AG08396 (cell line): Measurements from ENCODE around the gene LCE6A.

Experiments used
- DNase-seq: peaks from one replicate; pipeline ENCODE4 v3.0.0; 2012; ENCODE audit warnings: low spot score, mixed read lengths

LCE6A gene, protein sequence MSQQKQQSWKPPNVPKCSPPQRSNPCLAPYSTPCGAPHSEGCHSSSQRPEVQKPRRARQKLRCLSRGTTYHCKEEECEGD

DNA sequence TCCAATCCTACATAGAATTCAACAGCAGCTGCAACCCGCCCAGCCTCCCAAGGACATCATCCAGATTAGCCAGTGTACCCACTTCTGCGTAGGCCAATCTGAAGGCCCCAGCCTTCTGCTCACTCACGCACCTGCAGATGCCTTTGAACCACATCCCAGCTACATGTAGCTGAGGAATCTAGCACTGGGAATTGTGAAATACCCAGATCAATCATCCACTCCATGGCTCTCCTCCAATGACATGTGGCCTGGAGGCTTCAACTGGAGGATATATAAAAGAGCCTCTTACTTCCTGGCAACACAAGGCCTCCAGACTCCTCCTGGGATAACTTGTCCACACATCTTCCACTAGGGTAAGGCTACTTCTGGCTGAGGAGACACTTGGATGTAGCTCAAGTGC, at the start of gene LCE6A:
Gene LCE6A, plus strand, starts transcription at position 301 of the 400 bp plus-strand sequence. CDS start 665 bp downstream, outside the sequence.
- DNase-seq = no peak

DNA sequence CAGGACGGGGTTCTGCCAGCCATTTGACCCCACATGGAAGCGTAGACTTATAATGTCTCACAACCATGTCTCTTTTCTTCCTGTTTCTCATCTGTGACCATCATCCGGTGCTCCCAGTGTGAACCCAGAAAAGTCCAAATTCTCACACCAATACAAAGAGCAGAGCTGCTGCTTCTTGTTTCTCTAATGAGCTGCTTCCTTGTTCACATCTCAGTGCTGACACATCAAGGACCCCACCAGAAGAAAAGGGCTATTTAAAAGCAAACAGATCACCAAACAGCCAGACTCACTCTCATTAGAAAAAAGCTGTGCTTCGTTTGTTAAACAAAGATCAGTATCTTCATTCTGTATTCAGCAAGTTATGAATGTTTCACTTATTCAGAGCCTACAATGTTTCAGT, 47.0 kb upstream of the LCE6A start:
- no peak for DNase-seq

DNA sequence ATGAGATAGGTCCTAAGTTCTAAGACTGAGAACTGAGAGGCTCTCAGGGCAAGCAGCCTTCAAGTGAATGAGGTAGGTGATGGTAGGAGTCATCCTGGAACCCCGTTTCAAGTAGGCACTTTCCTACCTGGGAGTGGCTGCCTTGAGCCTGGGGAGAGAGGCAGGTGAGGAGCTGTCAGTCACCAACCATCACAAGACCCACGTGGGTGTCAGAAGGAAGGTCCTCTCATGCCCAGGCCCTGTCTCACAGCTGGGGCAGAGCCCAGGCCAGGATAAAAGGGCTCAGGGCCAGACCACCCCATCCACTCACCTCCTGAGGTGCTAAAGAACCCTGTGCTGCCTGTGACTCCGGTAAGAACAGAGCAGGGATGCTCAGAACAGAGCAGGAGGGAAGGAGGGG, 46.2 kb upstream of the LCE6A start, which contains the start of gene LCE1D:
Gene LCE1D, plus strand, starts transcription at position 301 of the 400 bp plus-strand sequence. CDS start 1,074 bp downstream, outside the sequence.
- DNase-seq = no peak

DNA sequence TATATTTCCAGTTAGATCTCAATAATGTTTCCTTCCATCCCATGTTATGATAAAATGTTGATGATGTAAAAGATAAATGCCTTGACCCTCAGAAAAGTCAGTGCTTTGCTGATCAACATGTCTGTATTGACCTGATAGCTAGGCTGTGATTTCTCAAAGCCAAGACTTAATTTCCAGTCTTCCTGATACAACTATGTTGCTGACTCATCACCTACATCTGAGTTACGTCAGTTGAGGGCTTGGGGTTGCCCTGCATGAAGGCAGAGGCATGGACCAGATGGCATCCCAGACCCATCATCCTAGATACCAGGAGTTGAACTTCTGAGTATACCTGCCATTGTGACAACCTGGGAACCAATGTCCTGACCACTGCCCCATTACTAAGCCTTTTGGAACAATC, 41.3 kb upstream of the LCE6A start:
- no peak for DNase-seq

DNA sequence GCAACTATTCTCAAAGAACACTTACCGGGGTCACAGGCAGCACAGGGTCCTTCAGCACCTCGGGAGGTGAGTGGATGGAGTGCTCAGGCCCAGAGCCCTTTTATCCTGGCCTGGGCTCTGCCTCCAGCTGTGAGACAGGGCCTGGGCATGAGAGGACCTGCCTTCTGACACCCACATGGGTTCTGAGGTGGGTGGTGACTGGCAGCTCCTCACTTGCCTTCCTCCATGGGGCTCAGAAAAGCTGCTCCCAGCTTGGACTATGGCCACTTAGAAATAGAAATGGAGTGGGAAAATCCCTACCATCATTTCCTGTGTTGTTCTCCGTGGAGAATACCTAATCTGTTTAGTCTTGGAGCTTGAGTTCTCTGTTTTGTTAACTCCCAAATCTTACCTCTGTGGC, 36.1 kb upstream of the LCE6A start, which contains the start of gene LCE1C:
Gene LCE1C, minus strand, starts transcription at position 76 of the 400 bp plus-strand sequence. CDS start 1,173 bp downstream, outside the sequence.
- DNase-seq = no peak

DNA sequence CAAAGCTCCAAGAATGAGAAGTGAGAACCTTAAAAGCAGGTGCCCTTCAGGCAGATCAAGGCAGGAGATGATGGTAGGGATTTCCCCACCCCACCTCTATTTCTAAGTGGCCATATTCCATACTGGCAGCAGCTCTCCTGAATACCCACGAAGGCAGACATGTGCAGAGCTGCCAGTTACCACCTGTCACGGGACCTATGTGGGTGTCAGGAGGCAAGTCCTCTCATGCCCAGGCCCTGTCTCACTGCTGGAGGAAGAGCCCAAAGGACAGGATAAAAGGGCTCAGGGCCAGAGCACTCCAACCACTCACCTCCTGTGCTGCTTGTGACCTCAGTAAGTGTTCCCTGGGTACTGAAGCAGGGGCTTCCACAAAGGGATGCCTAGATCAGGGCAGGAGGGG, 31.6 kb upstream of the LCE6A start:
- no peak for DNase-seq

DNA sequence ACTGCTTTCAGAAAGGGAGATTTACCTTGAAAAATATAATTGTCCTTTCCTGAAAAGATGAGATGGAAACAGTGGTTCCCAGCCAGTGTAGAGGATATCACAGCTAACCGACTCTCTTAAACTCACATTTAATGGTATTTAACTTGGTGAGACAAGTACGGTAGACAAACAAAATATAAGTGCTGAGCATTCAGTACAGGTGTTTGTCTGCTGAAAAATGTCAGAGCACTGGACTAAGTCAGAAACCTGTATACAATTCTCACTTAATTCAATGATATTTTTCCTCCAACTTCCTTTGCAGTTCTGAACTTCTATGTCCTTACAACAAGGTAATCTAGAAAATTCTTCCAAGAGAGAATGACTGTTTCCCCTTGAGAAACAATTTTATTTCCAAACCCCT, 31.0 kb upstream of the LCE6A start, which contains the start of gene LCE1B:
Gene LCE1B, plus strand, starts transcription at position 301 of the 400 bp plus-strand sequence. CDS start 476 bp downstream, outside the sequence.
- no peak for DNase-seq

DNA sequence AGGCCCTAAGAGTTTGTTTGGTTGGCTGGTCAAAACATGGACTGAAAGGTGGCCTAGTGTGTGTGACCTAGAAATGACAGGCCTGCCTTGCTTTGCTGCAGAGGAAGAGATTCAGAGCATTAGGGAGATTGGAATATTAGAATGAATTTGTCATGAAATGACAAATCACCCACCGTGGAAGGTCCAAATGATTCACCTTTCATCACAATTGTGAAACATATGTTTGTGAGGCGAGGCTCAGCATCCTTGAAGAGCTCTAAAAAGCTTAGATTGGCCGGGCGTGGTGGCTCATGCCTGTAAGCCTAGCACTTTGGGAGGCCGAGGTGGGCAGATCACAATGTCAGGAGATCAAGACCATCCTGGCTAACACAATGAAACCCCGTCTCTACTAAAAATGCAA, 25.3 kb upstream of the LCE6A start:
- no peak for DNase-seq

DNA sequence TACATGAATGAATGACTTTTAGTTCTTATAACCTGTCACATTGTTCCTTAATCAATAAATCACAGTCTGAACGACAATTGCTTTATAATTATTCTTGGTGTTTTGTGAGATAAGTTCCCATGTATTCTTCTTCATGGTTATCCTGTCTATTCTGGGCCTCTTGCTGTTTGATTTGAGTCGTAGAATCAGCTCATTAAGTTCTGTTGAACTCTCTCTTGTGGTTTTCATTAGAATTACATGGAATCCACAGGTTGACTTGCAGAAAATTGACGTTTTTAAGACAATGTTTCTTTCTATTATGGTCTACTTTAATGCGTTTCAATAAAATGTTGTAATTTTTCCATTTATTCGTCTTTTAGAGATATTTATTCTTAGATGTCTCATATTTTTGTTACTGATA, 19.4 kb upstream of the LCE6A start:
- DNase-seq = no peak

DNA sequence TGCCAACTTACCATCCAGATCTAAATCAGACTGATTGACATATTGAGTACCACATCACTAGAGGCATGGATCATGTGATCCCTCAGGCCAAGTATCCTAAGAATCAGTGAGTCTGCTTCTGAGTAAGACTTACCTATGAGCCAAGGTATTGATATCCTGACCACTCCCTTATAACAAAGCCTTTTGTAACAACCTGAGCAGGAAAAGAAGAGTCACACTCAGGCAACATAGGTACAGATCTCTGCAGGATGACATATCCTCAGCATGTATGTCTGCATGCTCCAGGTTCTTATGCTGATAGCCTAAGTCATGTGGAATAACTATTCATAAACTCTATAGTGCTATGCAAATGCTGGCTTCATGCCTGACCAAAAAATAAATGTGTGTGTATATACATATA, 17.7 kb upstream of the LCE6A start:
- no peak for DNase-seq

DNA sequence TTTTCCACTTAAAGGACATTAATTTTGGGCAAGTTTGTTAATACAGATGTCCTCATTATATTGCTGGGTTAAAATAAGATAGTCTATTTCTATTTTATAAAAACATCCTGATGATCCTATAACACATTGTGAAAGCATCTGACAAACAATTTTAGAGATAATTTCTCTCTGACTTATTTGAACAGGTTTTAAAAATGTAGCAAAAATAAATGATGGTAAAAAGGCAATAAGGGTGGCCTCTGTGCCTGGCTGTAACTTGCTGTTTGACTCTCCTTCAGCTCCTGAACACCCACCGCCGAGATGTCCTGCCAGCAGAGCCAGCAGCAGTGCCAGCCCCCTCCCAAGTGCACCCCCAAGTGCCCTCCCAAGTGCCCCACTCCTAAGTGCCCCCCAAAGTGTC, 15.5 kb upstream of the LCE6A start, which contains the start of gene LCE1A:
Gene LCE1A, plus strand, starts transcription at position 301 of the 400 bp plus-strand sequence. Its CDS starts 0 bp downstream, at position 301.
- DNase-seq = no peak

DNA sequence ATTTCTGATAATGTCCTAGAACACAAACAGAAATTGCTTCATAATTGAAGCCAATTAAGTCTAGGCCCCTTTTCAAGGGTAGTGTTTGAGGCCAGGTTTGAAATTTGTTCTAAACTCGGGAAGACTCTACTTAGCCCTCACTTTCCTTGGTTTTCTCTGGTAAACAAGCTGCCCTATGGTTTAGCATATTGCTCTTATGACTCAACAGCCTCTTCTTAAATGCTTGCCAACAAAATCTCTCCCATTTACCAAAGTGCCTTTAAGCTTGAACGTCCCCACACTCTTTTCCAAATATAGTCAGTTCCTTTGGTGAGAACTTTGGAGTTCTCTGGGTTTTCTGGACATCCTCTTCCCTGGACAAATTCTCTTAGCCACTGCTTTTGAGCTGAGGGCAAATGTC, 5.8 kb upstream of the LCE6A start:
- no peak for DNase-seq

DNA sequence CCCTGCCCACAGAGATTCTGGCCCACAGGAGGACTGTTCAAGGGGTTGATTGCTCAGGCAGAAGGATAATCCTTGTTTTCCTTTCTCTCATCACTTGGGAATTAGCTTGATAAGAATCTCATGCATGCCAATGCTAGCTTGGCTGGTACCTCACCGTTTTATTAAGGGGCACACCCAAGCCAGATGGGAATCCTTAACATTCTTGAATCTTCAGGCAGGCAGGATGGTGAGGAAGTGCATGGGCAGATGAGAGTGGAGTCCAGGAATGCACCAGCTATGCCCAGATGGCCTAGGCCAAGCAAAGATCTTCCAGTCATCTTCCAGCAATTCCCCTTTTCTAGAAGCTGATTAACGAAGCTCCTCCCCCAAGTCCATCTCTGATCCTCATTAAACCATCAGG, 13.0 kb downstream of the LCE6A start:
- no peak for DNase-seq

DNA sequence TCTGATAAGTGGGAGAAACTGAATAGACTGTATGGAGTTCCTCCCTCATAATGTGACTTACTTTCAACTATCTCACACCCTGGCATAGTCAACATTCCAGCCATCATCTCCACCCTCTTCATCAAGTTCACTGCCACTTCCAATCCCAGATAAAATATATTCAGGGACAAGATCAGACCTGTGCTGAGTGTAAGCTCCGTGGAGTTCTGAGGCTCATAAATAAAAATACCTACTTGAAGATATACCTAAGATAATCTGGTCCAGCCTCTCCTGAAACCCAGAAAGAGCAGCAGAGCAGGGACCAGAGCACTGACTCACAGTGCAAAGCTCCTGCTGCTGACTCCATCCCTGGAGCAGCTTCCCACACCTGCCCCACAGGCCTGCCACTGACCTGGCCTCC, 15.4 kb downstream of the LCE6A start:
- no peak for DNase-seq

DNA sequence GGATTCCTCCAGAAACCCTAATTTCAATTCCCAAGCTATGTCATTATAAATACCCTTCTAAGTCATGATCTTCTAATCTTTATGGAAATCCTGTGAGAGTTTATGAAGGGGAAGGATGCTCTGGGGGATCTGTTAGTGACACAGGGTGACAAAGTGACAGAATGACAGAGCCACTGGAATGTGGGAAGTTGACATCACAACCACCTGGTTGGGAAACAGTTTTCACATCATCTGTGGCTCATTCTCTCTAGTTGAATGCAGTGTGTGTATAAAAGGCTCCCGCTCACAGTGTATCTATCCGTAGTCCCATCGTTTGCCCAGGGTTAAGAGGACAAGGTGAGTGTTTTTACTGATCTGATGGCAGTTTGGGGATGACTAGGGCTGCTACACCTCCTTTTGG, 17.0 kb downstream of the LCE6A start, which contains the start of gene LCE7A:
Gene LCE7A, plus strand, starts transcription at position 301 of the 400 bp plus-strand sequence. CDS start 702 bp downstream, outside the sequence.
- DNase-seq = no peak

DNA sequence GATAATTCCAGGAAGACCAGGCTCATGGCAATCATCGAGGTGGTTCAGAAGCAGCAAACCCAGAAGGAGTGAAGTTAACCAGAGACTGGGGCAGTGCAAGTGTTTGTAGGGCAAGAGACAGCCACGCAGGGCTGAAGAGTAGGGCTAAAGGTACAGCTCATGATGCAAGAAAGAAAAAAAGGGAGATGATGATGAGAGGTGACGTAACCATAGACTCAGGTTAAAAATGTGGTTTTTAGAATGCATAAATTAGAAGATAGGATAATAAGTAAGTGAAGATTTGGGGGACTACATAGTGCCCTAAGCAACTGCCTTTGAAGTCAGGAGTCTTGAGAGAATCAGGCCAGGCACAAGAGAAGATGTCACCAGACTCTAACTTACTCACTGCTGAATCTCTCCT, 17.5 kb downstream of the LCE6A start:
- DNase-seq = no peak

DNA sequence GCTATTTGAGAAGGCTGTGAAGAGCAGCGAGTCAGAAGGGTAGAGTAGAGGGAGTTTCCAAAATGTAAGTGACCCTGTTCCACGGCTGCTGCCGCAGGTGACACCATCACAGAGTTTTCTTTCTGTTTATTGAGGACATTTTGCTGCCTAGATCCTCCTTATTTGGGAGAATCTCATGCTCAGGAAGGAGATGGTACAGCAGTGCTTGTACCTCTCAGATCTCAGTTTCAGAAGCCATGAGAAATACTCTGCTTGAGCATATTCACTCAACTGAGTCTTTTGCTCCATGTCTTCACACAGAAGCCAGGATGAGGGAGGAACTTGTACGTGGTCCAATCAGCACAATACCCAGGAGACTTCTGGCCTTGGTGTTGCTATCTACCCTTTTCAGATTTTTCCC, 18.7 kb downstream of the LCE6A start:
- DNase-seq = no peak

DNA sequence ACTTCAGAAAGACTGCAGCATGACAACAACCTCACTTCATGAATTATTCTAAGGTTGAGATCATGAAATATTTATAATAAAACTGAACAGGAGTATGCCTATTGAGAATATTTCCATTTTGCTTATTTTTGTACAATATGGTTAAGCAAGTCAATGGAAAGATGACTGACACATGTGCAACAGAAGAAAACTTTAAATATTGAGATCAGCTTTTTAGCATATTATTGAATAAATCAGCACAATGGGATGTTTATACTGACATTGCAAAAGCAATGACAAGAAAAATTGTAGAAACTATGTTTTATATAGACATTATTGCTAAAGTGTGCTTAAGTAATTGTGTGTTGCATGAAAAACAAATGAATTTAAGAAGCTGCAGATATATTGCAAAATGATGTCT, 21.8 kb downstream of the LCE6A start:
- DNase-seq = no peak

DNA sequence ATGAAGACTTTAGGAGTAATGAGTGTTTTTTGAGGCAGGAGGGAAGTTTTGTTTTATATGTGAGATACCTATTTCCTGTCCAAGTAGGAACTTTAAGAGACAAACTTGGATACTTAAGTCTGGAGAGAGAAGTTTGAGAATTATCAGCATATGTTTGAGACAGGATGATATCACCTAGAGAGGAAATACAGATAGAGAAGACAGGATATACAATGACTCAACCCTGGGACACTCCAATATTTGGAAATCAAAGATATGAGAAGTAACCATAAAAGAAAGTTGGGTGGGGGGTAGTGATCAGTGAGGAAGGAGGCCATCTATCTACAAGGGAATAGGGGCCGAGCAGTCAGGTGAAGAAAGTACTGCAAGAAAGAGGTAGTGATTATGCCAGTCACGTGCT, 23.7 kb downstream of the LCE6A start:
- no peak for DNase-seq

DNA sequence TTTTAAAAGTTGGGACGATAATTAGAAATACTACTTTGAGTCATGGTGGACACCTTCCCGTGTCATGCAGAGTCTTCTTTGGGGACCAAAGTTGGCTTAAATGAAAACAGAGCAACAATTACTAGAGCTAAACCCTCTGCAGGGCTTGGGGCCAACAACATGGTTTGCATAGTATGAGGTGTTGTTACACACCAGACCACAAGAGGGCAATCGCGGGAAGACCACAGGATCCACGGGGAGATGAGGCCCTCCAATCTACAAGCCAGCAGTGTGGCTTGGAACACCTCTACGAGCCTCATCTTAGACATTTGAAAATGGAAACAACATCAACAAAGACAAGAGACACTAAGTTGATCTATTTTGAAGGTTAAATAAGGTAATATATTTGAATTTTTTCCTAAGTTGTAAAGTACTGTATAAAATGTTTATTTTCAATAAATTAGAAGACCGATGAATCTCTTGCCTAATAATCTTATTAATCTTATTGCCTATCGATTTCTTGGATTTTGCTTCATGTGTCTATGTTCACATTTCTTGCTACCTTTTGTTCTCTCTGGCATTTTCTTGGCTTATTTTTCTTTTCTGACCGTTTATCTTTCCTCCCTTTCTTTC, 27.3 kb downstream of the LCE6A start:
- DNase-seq = peak; percentile 82

DNA sequence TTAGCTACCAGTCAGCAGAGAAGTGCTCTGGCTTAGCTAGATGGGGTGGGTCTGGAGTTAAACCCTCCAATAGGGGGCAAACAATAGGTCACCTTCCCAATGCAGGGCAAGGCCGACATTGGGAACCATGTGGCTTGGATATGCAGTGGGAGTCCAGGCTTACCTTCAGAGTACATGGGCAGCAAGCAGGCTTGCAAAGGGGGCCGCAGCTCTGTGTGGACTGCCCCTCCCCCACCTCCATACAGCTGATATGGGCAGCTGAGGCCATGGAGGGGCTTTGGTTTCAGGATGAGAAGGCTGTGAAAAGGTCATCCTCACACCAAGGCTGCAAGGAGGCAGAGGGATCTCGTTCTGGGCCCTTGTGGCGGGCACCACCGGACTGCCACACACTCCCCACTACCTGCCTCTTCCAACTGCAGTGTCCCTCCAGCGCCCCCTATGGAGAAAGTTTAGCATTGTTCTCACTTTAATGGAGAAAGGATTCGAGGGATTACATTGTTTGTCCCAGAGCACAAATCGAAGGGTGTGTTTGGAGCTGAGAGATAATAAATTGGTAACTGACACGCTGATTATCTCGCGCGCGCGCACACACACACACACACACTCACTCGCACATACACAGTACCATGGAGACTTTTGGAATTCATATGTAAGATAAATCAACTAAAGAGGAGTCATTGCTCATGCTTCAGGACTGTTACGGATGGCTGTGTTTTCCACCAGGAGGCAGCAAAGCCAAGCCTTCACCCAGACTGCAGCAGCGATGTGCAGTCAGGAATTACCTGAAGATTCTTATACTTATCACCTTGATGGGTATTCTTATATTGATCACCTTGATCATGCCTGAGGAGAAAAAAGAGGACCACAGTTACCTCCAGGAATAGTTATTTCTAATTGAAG, 28.4 kb downstream of the LCE6A start:
- peak; percentile 44 for DNase-seq

DNA sequence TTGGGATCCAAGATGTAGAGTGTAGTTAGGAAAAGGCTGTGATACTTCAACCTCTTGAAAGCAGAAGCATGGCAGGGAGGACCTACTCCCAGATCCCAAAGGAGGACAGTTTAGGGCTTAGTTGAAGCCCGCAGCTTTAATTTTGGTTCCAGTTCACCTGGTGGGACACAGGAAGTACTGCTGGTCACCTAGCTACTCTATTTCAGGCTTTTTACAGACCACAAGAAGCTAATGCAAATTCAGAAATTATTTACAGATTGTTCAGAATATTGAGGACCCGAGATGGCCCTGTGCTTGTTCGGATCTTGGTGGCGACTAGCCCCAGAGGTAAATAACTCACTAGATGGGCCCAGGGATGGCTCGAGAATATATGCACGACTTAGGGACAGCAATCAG, 29.1 kb downstream of the LCE6A start:
- DNase-seq = no peak

DNA sequence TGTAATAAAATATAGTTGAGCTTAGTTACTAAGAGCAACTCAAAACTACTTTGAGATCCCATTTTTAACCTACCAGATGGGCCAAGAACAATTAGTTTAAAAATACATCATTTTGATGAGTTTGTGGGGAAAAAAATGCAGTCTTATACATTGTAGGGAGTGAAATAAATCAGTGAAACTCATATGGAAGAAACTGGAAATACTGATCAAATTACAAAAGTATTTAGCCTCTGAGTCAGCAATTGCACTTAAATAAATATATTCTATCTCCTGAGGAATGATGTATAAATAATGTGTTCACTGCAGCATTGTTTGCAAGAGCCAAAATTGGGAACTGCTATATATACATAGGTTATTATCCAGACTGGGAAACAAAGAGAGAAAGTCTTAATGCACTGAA, 30.8 kb downstream of the LCE6A start:
- DNase-seq = no peak
